HL-60 (cell line): ENCODE measurements around the gene SNCA.

Experiments
- DNase-seq, 2 experiments: peaks; one replicate each; pipeline ENCODE4 v3.0.0-alpha.2; 2010 to 2020; ENCODE audit warnings: low read depth in 1 of 2, low spot score in 1 of 2
- H3K27ac ChIP-seq: fragments of 250-450 bp; sonication (Bioruptor Pico); replicated peaks from 2 replicates; pipeline ENCODE4 v1.5.1; 2020; ENCODE audit warnings: mild to moderate bottlenecking, moderate library complexity
- H3K27me3 ChIP-seq: fragments of 250-450 bp; sonication (Bioruptor Pico); 2 replicates; pipeline ENCODE4 v1.5.1; 2021; ENCODE audit warnings: mild to moderate bottlenecking, moderate library complexity; ENCODE audit not compliant: insufficient read depth, poor library complexity, severe bottlenecking
- H3K4me3 ChIP-seq: replicated peaks from 2 replicates; pipeline ENCODE4 v1.5.1; 2011; ENCODE audit warnings: mild to moderate bottlenecking, control low read depth, low read length; ENCODE audit not compliant: insufficient read depth
- CTCF ChIP-seq: IDR thresholded peaks from one replicate; pipeline ENCODE4 v1.5.1; 2011; ENCODE audit warnings: low read length, control low read depth, inconsistent platforms; ENCODE audit not compliant: insufficient read depth
- GABPA ChIP-seq: IDR thresholded peaks from 2 replicates; pipeline ENCODE4 v1.6.1; 2012; ENCODE audit warnings: low read depth
- POLR2AphosphoS5 ChIP-seq: IDR thresholded peaks from 2 replicates; pipeline ENCODE4 v1.6.1; 2012; ENCODE audit warnings: low read depth
- SPI1 ChIP-seq: IDR thresholded peaks from 2 replicates; pipeline ENCODE4 v1.6.1; 2012; ENCODE audit warnings: low read depth, mild to moderate bottlenecking, borderline replicate concordance
- TF ChIP-seq, protein P1 (sequence below): IDR thresholded peaks from 2 replicates; pipeline ENCODE4 v1.6.1; 2012; ENCODE audit warnings: low read depth; ENCODE audit not compliant: insufficient replicate concordance

The SNCA gene

GRCh38 chr4:89719536-89720090 is 117.3 kb downstream of the SNCA start:
- no peaks in the 10 kb centered on the region for H3K27me3 ChIP-seq
- DNase-seq = no peak
- H3K4me3 ChIP-seq = no peak overlapping the region

DNA sequence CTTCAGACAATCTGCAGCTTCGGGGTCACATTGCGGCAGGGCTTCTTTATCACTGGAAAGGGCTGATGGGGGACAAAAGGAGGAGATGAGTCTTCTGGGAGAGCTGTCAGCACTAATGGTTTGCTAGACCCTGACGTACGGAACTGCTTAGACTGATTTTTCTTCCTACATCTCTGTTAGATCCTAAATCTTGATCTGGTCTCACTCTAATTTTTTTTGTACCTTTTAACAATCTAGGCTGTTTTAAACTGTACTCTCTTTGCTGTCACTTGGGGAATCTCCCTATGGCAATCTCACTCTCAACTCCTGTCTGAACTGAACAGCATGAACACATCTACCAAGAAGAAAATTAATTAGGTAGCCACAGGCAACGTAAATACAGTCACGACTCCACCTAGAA is 120.1 kb downstream of the SNCA start:
- H3K27ac ChIP-seq = no peak overlapping the region
- H3K27me3 ChIP-seq = no peaks in the 10 kb centered on the region
- H3K4me3 ChIP-seq = no peak overlapping the region
- TF ChIP-seq, protein P1, sequence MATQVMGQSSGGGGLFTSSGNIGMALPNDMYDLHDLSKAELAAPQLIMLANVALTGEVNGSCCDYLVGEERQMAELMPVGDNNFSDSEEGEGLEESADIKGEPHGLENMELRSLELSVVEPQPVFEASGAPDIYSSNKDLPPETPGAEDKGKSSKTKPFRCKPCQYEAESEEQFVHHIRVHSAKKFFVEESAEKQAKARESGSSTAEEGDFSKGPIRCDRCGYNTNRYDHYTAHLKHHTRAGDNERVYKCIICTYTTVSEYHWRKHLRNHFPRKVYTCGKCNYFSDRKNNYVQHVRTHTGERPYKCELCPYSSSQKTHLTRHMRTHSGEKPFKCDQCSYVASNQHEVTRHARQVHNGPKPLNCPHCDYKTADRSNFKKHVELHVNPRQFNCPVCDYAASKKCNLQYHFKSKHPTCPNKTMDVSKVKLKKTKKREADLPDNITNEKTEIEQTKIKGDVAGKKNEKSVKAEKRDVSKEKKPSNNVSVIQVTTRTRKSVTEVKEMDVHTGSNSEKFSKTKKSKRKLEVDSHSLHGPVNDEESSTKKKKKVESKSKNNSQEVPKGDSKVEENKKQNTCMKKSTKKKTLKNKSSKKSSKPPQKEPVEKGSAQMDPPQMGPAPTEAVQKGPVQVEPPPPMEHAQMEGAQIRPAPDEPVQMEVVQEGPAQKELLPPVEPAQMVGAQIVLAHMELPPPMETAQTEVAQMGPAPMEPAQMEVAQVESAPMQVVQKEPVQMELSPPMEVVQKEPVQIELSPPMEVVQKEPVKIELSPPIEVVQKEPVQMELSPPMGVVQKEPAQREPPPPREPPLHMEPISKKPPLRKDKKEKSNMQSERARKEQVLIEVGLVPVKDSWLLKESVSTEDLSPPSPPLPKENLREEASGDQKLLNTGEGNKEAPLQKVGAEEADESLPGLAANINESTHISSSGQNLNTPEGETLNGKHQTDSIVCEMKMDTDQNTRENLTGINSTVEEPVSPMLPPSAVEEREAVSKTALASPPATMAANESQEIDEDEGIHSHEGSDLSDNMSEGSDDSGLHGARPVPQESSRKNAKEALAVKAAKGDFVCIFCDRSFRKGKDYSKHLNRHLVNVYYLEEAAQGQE = no peak
- TF ChIP-seq CTCF = no peak
- TF ChIP-seq POLR2AphosphoS5 = no peak
- no peak for TF ChIP-seq GABPA
- TF ChIP-seq SPI1 = no peak
- no peak for DNase-seq

More at GRCh38 chr4:89719536-89720090, 117.3 kb downstream of the SNCA start:
- TF ChIP-seq, protein P1 = no peak
- H3K27ac ChIP-seq = no peak overlapping the region

DNA sequence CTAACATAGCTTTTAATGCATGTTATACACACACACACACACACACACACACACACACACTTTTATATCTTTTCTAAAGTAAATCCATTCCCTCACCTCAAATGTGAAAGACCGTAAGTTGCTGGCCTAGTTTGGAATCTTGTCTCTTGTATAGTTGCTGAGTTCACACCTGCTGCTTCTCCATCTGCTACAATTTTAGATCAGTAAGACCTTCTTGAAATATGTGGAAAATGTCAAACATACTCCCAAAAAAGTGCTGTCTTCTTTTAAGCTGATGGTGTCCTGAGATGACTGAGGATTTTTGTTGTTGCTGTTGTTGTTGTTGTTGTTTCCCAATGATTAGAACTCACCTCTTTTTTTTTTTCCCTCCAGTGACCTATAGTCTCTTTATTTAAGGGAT is 121.3 kb downstream of the SNCA start:
- TF ChIP-seq POLR2AphosphoS5 (no peak), CTCF (no peak), GABPA (no peak), SPI1 (no peak)
- TF ChIP-seq, protein P1 = no peak
- Histone ChIP-seq H3K4me3 (no peak overlapping the region), H3K27ac (no peak overlapping the region), H3K27me3 (no peaks in the 10 kb centered on the region)
- no peak for DNase-seq
